T-cell (primary cell): Measurements from ENCODE around the gene DCLK3. TPM values are rescaled to one million over a fixed set of nuclear protein-coding genes. Genes with fewer than 3 reads are reported as not detected.

Source experiments
- ATAC-seq, 4 experiments: fragments of 200-7000 bp in 3 of 4; fragments of 150-1000 bp in 1 of 4; cut with Tn5 transposase; replicated peaks in 1 of 4; 1 replicate in 3 of 4; 2 replicates in 1 of 4; pipeline ENCODE4 v1.10.0; 2021; ENCODE audit warnings: moderate library complexity in 3 of 4, mild to moderate bottlenecking in 2 of 4, moderate number of reproducible peaks in 1 of 4
- CTCF ChIA-PET, 2 donors: fragments of 300-600 bp; sonication (Branson Sonifier 250); formaldehyde crosslinking; loops; one replicate each; lab custom pipeline; 2022; ENCODE audit warnings: antibody characterized with exemption in 2 of 2; lab: Charles Lee
- POLR2A ChIA-PET, 2 donors: fragments of 300-600 bp; sonication (Branson Sonifier 250); formaldehyde crosslinking; loops; one replicate each; lab custom pipeline; 2022; ENCODE audit warnings: antibody characterized with exemption in 2 of 2; lab: Charles Lee
- DNase-seq, 35 experiments: peaks; one replicate each; pipeline versions ENCODE4 v3.0.0 to v3.0.0-alpha.2; 2013 to 2023
- H3K27ac ChIP-seq: one replicate; pipeline ENCODE4 v1.5.1; 2013; ENCODE audit warnings: low read length
- H3K27me3 ChIP-seq, 2 experiments: replicated peaks in 1 of 2; 1 replicate in 1 of 2; 2 replicates in 1 of 2; pipeline versions ENCODE4 v1.6.1 to v1.7.0; 2013; ENCODE audit warnings: low read length in 1 of 2, mixed read lengths in 1 of 2; ENCODE audit not compliant: control insufficient read depth in 2 of 2, insufficient read depth in 2 of 2; ENCODE audit errors: extremely low read depth in 1 of 2
- H3K36me3 ChIP-seq, 2 donors: 1 replicate in 1 of 2; 2 replicates in 1 of 2; pipeline versions ENCODE4 v1.6.1 to v1.7.0; 2013; ENCODE audit warnings: low read length in 1 of 2; ENCODE audit not compliant: control insufficient read depth in 2 of 2, insufficient read depth in 1 of 2; ENCODE audit errors: extremely low read depth in 1 of 2
- H3K4me1 ChIP-seq, 2 experiments: 1 replicate in 1 of 2; 2 replicates in 1 of 2; pipeline versions ENCODE4 v1.6.1 to v1.7.0; 2013; ENCODE audit warnings: low read length in 2 of 2, mixed read lengths in 1 of 2; ENCODE audit not compliant: insufficient read depth in 2 of 2, control insufficient read depth in 1 of 2; ENCODE audit errors: extremely low read depth in 1 of 2
- H3K4me3 ChIP-seq, 2 donors: 1 replicate in 1 of 2; 2 replicates in 1 of 2; pipeline versions ENCODE4 v1.5.1 to v1.7.0; 2013; ENCODE audit warnings: mild to moderate bottlenecking in 2 of 2, low read length in 1 of 2, moderate library complexity in 1 of 2; ENCODE audit not compliant: control insufficient read depth in 1 of 2; ENCODE audit errors: extremely low read depth in 1 of 2
- H3K9me3 ChIP-seq: 2 replicates; pipeline ENCODE4 v1.7.0; 2013
- H3K27ac Mint-ChIP-seq, 2 donors: one replicate each; pipeline ENCODE4 v1.8.0; 2020 to 2021; ENCODE audit warnings: mild to moderate bottlenecking in 2 of 2, mixed read lengths in 2 of 2
- H3K27me3 Mint-ChIP-seq, 2 donors: one replicate each; pipeline ENCODE4 v1.8.0; 2021 to 2022; ENCODE audit warnings: mixed read lengths in 2 of 2
- H3K36me3 Mint-ChIP-seq: one replicate; pipeline ENCODE4 v1.8.0; 2021; ENCODE audit warnings: mixed read lengths
- H3K4me1 Mint-ChIP-seq, 3 donors: one replicate each; pipeline ENCODE4 v1.8.0; 2020 to 2022; ENCODE audit warnings: mixed read lengths in 3 of 3, mild to moderate bottlenecking in 1 of 3
- H3K4me3 Mint-ChIP-seq, 3 donors: one replicate each; pipeline ENCODE4 v1.8.0; 2020 to 2022; ENCODE audit warnings: mild to moderate bottlenecking in 3 of 3, mixed read lengths in 3 of 3, moderate library complexity in 3 of 3
- H3K9me3 Mint-ChIP-seq, 3 donors: one replicate each; pipeline ENCODE4 v1.8.0; 2020 to 2022; ENCODE audit warnings: mixed read lengths in 3 of 3
- WGBS: methylation state at CpG from one replicate; pipeline ENCODE4 v1.1.5; 2013; ENCODE audit warnings: missing lambda C conversion rate; ENCODE audit not compliant: insufficient coverage; 5-methylcytosine and 5-hydroxymethylcytosine counted together
- total RNA-seq, 35 experiments: library from RNA in 6 of 35; stranded (reverse) in 6 of 35; fragments of 120-200 nt in 1 of 35; gene quantifications; one replicate each; pipeline versions ENCODE4 v1.2.1 to v1.2.4 and lab custom pipeline; 2013 to 2026

Gene DCLK3
- total RNA-seq, 5 donors from 2014 or later (not counting 1 experiment from before 2014, with no cell fraction given): not detected

- H3K27ac Mint-ChIP-seq: no peak overlapping the region
- POLR2A ChIA-PET: no interaction called here
- ATAC-seq (no peak), DNase-seq (no peak)
- H3K36me3 Mint-ChIP-seq: no peaks in the 10 kb centered on the region
- no peaks in the 10 kb centered on the region for H3K36me3 ChIP-seq
- no peaks in the 10 kb centered on the region for H3K9me3 ChIP-seq
- peaks cover 0 to 12% of the 10 kb centered on the region in 2 experiments for H3K27me3 ChIP-seq
- no peaks in the 10 kb centered on the region for H3K4me1 ChIP-seq
- H3K4me1 Mint-ChIP-seq: peaks cover 0 to 6% (median 0%) of the 10 kb centered on the region in 3 donors
- no peaks in the 10 kb centered on the region for H3K9me3 Mint-ChIP-seq
- CTCF ChIA-PET: no interaction called here
- H3K27ac ChIP-seq: no peak overlapping the region
- peaks cover 0 to 6% of the 10 kb centered on the region in 2 donors for H3K27me3 Mint-ChIP-seq
- no peak overlapping the region for H3K4me3 ChIP-seq
- 51% methylated on average over 3 of the region's 4 CpGs for WGBS
- H3K4me3 Mint-ChIP-seq: no peak overlapping the region
Measured at GRCh38 chr3:36709281-36709680, 55.1 kb downstream of the DCLK3 start.

DNA sequence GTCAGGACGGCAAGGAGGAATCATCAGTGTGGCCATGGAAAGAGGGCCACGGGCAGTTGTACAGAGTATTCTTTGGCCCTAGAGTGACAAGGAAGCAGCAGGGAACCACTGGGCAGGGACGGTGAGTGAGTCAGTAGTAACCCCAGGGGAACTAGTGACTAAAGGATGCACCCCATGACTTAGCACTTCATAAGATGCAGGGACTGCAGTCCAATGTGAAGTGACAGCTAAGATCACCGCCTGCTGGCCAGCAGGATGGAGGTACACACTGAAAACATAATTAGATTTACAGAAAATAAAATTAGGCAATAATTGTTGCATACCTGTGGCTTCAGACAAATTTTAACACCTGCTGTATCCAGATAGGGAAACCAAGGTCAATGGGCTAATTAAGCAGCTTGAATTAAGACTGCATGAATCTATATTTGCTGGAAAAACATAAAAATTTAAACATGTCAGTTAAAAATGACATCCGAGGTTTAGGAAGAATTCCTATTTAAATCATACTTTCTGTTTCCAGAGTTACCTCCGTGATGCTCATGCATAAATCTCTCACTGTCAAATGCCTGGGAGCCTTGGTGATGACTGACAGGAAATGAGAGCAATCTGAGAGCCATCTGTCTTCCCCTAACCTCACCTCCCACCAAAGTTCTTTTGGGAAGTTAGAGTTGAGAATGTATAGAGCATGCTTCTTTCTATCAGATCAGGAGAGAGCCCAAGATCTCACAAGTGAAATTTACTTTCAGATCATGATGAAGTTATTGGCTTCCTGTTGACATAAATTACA is 56.5 kb downstream of the DCLK3 start:
- ATAC-seq: no peak
- no peak for DNase-seq
- Histone ChIP-seq H3K4me3 (no peak overlapping the region), H3K4me1 (no peaks in the 10 kb centered on the region), H3K9me3 (no peaks in the 10 kb centered on the region), H3K36me3 (no peaks in the 10 kb centered on the region), H3K27me3 (peaks cover 0 to 13% of the 10 kb centered on the region in 2 experiments), H3K27ac (no peak overlapping the region)
- peaks cover 3 to 9% of the 10 kb centered on the region in 2 donors for H3K27me3 Mint-ChIP-seq
- ChIA-PET CTCF (no interaction called here), POLR2A (no interaction called here)
- H3K9me3 Mint-ChIP-seq: no peaks in the 10 kb centered on the region
- peaks cover 0 to 6% (median 0%) of the 10 kb centered on the region in 3 donors for H3K4me1 Mint-ChIP-seq
- no peak overlapping the region for H3K27ac Mint-ChIP-seq
- H3K4me3 Mint-ChIP-seq: no peak overlapping the region
- 37% methylated on average over 5 of the region's 6 CpGs for WGBS
- no peaks in the 10 kb centered on the region for H3K36me3 Mint-ChIP-seq

- CTCF ChIA-PET: no interaction called here
- Histone ChIP-seq H3K27ac (no peak overlapping the region), H3K27me3 (peaks cover 0 to 13% of the 10 kb centered on the region in 2 experiments), H3K36me3 (no peaks in the 10 kb centered on the region), H3K4me3 (no peak overlapping the region), H3K4me1 (no peaks in the 10 kb centered on the region), H3K9me3 (no peaks in the 10 kb centered on the region)
- H3K4me3 Mint-ChIP-seq: no peak overlapping the region
- ATAC-seq (no peak), DNase-seq (no peak)
- H3K27me3 Mint-ChIP-seq: peaks cover 3 to 10% of the 10 kb centered on the region in 2 donors
- WGBS: 94% methylated on average over 4 of the region's 8 CpGs
- POLR2A ChIA-PET: no interaction called here
- H3K9me3 Mint-ChIP-seq: no peaks in the 10 kb centered on the region
- H3K36me3 Mint-ChIP-seq: no peaks in the 10 kb centered on the region
- peaks cover 0 to 6% (median 0%) of the 10 kb centered on the region in 3 donors for H3K4me1 Mint-ChIP-seq
- H3K27ac Mint-ChIP-seq: peak overlapping the region in 1 of 2 donors; percentile 15
Measured at GRCh38 chr3:36705015-36705414, 59.3 kb downstream of the DCLK3 start.

DNA sequence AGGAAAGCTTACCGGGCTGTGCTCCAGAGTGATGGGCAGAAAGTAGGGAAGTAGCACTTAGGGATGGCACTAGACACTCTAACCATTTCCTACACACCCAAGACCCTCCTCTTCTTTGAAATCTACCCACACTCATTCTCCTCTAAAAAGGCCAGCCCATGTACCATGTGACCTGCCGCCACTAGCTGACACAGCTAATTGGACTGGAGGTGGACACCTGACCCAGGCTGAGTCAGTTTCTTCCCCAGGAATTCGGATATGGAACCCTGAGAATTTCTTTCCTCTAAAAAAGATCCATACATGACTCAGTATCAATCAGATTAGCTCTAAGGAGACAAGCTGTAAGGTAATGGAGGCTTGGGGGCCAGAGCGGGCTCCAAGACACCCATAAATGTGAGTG is 60.1 kb downstream of the DCLK3 start:
- Histone ChIP-seq H3K4me1 (no peaks in the 10 kb centered on the region), H3K27me3 (peaks cover 0 to 13% of the 10 kb centered on the region in 2 experiments), H3K36me3 (no peaks in the 10 kb centered on the region), H3K27ac (no peak overlapping the region), H3K4me3 (no peak overlapping the region), H3K9me3 (no peaks in the 10 kb centered on the region)
- Mint-ChIP-seq H3K27me3 (peaks cover 3 to 8% of the 10 kb centered on the region in 2 donors), H3K36me3 (no peaks in the 10 kb centered on the region), H3K4me3 (no peak overlapping the region), H3K27ac (no peak overlapping the region), H3K4me1 (peaks cover 0 to 6% (median 0%) of the 10 kb centered on the region in 3 donors), H3K9me3 (no peaks in the 10 kb centered on the region)
- 100% methylated on average over 1 of the region's 4 CpGs for whole genome bisulfite sequencing
- POLR2A ChIA-PET: no interaction called here
- DNase-seq (no peak), ATAC-seq (no peak)
- CTCF ChIA-PET: no interaction called here

DNA sequence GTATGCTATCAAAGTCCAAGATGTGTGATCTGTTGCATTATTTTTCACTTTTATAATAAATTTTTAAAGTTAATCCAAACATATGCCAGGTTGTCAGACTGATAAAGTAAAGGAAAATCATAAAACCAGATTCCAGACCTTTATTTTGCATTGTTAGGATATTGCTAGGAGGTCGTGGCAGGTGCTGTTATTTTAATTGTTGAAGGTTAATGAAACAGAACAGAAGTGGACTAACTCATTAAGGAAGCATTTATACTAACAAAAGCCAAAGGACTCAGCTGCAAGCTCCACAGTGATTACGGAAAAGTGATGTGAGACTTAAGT is 63.1 kb downstream of the DCLK3 start:
- peaks cover 3 to 5% of the 10 kb centered on the region in 2 donors for H3K27me3 Mint-ChIP-seq
- no CpG with 5 or more reads among the region's 2 CpGs for WGBS
- no peaks in the 10 kb centered on the region for H3K4me1 ChIP-seq
- no peak overlapping the region for H3K4me3 ChIP-seq
- peaks cover 0 to 5% of the 10 kb centered on the region in 2 experiments for H3K27me3 ChIP-seq
- no peaks in the 10 kb centered on the region for H3K36me3 Mint-ChIP-seq
- POLR2A ChIA-PET: no interaction called here
- H3K36me3 ChIP-seq: no peaks in the 10 kb centered on the region
- H3K9me3 Mint-ChIP-seq: no peaks in the 10 kb centered on the region
- no peak overlapping the region for H3K27ac ChIP-seq
- no peaks in the 10 kb centered on the region for H3K4me1 Mint-ChIP-seq
- H3K4me3 Mint-ChIP-seq: no peak overlapping the region
- H3K9me3 ChIP-seq: no peaks in the 10 kb centered on the region
- DNase-seq: no peak
- CTCF ChIA-PET: interaction anchor here in 1 of 2 donors (0.6 kb wide), 1 partner anchor 288 kb away, joined by 3 read pairs; no protein-coding TSS in a partner anchor
- H3K27ac Mint-ChIP-seq: no peak overlapping the region
- ATAC-seq: no peak

- ChIA-PET POLR2A (no interaction called here), CTCF (interaction anchor here (0.6 kb wide), 2 partner anchors 289 to 738 kb away, joined by 3 to 4 read pairs; no protein-coding TSS in a partner anchor)
- Mint-ChIP-seq H3K27me3 (peaks cover 3 to 5% of the 10 kb centered on the region in 2 donors), H3K9me3 (no peaks in the 10 kb centered on the region), H3K4me1 (no peaks in the 10 kb centered on the region), H3K36me3 (no peaks in the 10 kb centered on the region), H3K4me3 (no peak overlapping the region), H3K27ac (no peak overlapping the region)
- H3K9me3 ChIP-seq: no peaks in the 10 kb centered on the region
- WGBS: no CpG with 5 or more reads among the region's 3 CpGs
- H3K4me3 ChIP-seq: no peak overlapping the region
- DNase-seq: peak in 13 of 35 experiments; percentile 3 to 46 (median 9)
- H3K27me3 ChIP-seq: peaks cover 0 to 5% of the 10 kb centered on the region in 2 experiments
- no peak overlapping the region for H3K27ac ChIP-seq
- no peak for ATAC-seq
- no peaks in the 10 kb centered on the region for H3K36me3 ChIP-seq
- H3K4me1 ChIP-seq: no peaks in the 10 kb centered on the region
Measured at GRCh38 chr3:36700537-36701248, 63.7 kb downstream of the DCLK3 start.
